ENCODE data around the gene TMEM138.

The TMEM138 gene

GRCh38 chr11:61336171-61336935 lies 25.8 kb upstream of the TMEM138 start:
- peak; percentile 91 for TF ChIP-seq CTCF (IDR thresholded peaks at IDR 0.05)
- Histone ChIP-seq H3K4me3 (no peak overlapping the region), H3K27ac (peak overlapping the region in 1 of 2 donors; percentile 54)
- peak; percentile 88 for DNase-seq (ENCODE audit: low spot score)

GRCh38 chr11:61337706-61338470 lies 24.3 kb upstream of the TMEM138 start:
- no peak overlapping the region for H3K4me3 ChIP-seq
- no peak overlapping the region for H3K27ac ChIP-seq
- no peak for TF ChIP-seq CTCF (IDR thresholded peaks at IDR 0.05)
- DNase-seq (ENCODE audit: low spot score), result peak; percentile 65

GRCh38 chr11:61338783-61339489 lies 23.2 kb upstream of the TMEM138 start:
- DNase-seq (ENCODE audit: low spot score), result peak; percentile 66
- Histone ChIP-seq H3K4me3 (no peak overlapping the region), H3K27ac (no peak overlapping the region)
- no peak for TF ChIP-seq CTCF (IDR thresholded peaks at IDR 0.05)

GRCh38 chr11:61339490-61339878 lies 22.7 kb upstream of the TMEM138 start:
- DNase-seq (ENCODE audit: low spot score), result no peak
- Histone ChIP-seq H3K27ac (no peak overlapping the region), H3K4me3 (no peak overlapping the region)
- TF ChIP-seq CTCF (IDR thresholded peaks at IDR 0.05), result no peak

- H3K27ac ChIP-seq, result no peak overlapping the region
- TF ChIP-seq CTCF (IDR thresholded peaks at IDR 0.05), result no peak
- DNase-seq (ENCODE audit: low spot score), result no peak
- no peak overlapping the region for H3K4me3 ChIP-seq
Observed at GRCh38 chr11:61340979-61341378, 21.2 kb upstream of the TMEM138 start.

- Histone ChIP-seq H3K4me3 (no peak overlapping the region), H3K27ac (no peak overlapping the region)
- no peak for TF ChIP-seq CTCF (IDR thresholded peaks at IDR 0.05)
- peak; percentile 68 for DNase-seq (ENCODE audit: low spot score)
Observed at GRCh38 chr11:61341706-61342105, 20.5 kb upstream of the TMEM138 start.

Data from coronary artery (tissue), 2 donors.